ENCODE measurements around the gene PCBP2. TPM values are rescaled to one million over a fixed set of nuclear protein-coding genes. Genes with fewer than 3 reads are reported as not detected.

Gene PCBP2
- total and polyA plus RNA-seq, 10 of the 15 experiments (the other 5 are each of a cell fraction or from before 2014, with no cell fraction given) = 109 to 803 (median 327) TPM

- TF ChIP-seq CHD1 (IDR thresholded peaks at IDR 0.05; ENCODE audit: low read depth, low read length) (no peak), SREBF1 (IDR thresholded peaks at IDR 0.05; ENCODE audit: low read length) (peak; percentile 42; the same call in 1 of the 2 replicates), E4F1 (IDR thresholded peaks at IDR 0.05; ENCODE audit: borderline replicate concordance, partially characterized antibody) (peak; percentile 43), POLR2A (IDR thresholded peaks at IDR 0.05; ENCODE audit: low read depth, low read length) (peak; percentile 94), RBBP5 (conservative IDR thresholded peaks at IDR 0.05) (no peak), RB1 (IDR thresholded peaks at IDR 0.05; ENCODE audit: borderline replicate concordance) (peak; percentile 48; the same call in 1 of the 2 replicates), IRF4 (IDR thresholded peaks at IDR 0.05; ENCODE audit: low read depth, low read length) (no peak), CHD4 (IDR thresholded peaks at IDR 0.05) (no peak), POLR2AphosphoS2 (IDR thresholded peaks at IDR 0.05; ENCODE audit: low read depth, low read length) (peak; percentile 72; the same call in 1 of the 2 replicates), CBX3 (IDR thresholded peaks at IDR 0.05; ENCODE audit: borderline replicate concordance, low read depth) (no peak), SMC3 (IDR thresholded peaks at IDR 0.05; ENCODE audit: borderline replicate concordance, low read length) (no peak), ZSCAN29 (IDR thresholded peaks at IDR 0.05) (no peak), IKZF1 (conservative IDR thresholded peaks at IDR 0.05) (peak; percentile 99), JUNB (IDR thresholded peaks at IDR 0.05) (no peak)
- TF ChIP-seq, protein P1, sequence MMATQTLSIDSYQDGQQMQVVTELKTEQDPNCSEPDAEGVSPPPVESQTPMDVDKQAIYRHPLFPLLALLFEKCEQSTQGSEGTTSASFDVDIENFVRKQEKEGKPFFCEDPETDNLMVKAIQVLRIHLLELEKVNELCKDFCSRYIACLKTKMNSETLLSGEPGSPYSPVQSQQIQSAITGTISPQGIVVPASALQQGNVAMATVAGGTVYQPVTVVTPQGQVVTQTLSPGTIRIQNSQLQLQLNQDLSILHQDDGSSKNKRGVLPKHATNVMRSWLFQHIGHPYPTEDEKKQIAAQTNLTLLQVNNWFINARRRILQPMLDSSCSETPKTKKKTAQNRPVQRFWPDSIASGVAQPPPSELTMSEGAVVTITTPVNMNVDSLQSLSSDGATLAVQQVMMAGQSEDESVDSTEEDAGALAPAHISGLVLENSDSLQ (IDR thresholded peaks at IDR 0.05) = peak; percentile 75
- TF ChIP-seq, protein P2, sequence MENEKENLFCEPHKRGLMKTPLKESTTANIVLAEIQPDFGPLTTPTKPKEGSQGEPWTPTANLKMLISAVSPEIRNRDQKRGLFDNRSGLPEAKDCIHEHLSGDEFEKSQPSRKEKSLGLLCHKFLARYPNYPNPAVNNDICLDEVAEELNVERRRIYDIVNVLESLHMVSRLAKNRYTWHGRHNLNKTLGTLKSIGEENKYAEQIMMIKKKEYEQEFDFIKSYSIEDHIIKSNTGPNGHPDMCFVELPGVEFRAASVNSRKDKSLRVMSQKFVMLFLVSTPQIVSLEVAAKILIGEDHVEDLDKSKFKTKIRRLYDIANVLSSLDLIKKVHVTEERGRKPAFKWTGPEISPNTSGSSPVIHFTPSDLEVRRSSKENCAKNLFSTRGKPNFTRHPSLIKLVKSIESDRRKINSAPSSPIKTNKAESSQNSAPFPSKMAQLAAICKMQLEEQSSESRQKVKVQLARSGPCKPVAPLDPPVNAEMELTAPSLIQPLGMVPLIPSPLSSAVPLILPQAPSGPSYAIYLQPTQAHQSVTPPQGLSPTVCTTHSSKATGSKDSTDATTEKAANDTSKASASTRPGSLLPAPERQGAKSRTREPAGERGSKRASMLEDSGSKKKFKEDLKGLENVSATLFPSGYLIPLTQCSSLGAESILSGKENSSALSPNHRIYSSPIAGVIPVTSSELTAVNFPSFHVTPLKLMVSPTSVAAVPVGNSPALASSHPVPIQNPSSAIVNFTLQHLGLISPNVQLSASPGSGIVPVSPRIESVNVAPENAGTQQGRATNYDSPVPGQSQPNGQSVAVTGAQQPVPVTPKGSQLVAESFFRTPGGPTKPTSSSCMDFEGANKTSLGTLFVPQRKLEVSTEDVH (IDR thresholded peaks at IDR 0.05; ENCODE audit: low read depth, partially characterized antibody) = no peak
- TF ChIP-seq, protein P3, sequence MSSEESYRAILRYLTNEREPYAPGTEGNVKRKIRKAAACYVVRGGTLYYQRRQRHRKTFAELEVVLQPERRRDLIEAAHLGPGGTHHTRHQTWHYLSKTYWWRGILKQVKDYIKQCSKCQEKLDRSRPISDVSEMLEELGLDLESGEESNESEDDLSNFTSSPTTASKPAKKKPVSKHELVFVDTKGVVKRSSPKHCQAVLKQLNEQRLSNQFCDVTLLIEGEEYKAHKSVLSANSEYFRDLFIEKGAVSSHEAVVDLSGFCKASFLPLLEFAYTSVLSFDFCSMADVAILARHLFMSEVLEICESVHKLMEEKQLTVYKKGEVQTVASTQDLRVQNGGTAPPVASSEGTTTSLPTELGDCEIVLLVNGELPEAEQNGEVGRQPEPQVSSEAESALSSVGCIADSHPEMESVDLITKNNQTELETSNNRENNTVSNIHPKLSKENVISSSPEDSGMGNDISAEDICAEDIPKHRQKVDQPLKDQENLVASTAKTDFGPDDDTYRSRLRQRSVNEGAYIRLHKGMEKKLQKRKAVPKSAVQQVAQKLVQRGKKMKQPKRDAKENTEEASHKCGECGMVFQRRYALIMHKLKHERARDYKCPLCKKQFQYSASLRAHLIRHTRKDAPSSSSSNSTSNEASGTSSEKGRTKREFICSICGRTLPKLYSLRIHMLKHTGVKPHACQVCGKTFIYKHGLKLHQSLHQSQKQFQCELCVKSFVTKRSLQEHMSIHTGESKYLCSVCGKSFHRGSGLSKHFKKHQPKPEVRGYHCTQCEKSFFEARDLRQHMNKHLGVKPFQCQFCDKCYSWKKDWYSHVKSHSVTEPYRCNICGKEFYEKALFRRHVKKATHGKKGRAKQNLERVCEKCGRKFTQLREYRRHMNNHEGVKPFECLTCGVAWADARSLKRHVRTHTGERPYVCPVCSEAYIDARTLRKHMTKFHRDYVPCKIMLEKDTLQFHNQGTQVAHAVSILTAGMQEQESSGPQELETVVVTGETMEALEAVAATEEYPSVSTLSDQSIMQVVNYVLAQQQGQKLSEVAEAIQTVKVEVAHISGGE (CRISPR knock-in tag; IDR thresholded peaks at IDR 0.05) = no peak
- TF ChIP-seq, protein P4, sequence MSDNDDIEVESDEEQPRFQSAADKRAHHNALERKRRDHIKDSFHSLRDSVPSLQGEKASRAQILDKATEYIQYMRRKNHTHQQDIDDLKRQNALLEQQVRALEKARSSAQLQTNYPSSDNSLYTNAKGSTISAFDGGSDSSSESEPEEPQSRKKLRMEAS (IDR thresholded peaks at IDR 0.05; ENCODE audit: low read depth, low read length) = peak; percentile 25; the same call in 1 of the 2 replicates
- TF ChIP-seq, protein P5, sequence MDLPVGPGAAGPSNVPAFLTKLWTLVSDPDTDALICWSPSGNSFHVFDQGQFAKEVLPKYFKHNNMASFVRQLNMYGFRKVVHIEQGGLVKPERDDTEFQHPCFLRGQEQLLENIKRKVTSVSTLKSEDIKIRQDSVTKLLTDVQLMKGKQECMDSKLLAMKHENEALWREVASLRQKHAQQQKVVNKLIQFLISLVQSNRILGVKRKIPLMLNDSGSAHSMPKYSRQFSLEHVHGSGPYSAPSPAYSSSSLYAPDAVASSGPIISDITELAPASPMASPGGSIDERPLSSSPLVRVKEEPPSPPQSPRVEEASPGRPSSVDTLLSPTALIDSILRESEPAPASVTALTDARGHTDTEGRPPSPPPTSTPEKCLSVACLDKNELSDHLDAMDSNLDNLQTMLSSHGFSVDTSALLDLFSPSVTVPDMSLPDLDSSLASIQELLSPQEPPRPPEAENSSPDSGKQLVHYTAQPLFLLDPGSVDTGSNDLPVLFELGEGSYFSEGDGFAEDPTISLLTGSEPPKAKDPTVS (IDR thresholded peaks at IDR 0.05; ENCODE audit: low read depth, low read length) = no peak
Measured at GRCh38 chr12:53500776-53501614, 49.1 kb downstream of the PCBP2 start, which contains the start of gene TARBP2 (continued).

Measured in GM12878 (cell line).